ENCODE results near the gene RANBP10.

DNA sequence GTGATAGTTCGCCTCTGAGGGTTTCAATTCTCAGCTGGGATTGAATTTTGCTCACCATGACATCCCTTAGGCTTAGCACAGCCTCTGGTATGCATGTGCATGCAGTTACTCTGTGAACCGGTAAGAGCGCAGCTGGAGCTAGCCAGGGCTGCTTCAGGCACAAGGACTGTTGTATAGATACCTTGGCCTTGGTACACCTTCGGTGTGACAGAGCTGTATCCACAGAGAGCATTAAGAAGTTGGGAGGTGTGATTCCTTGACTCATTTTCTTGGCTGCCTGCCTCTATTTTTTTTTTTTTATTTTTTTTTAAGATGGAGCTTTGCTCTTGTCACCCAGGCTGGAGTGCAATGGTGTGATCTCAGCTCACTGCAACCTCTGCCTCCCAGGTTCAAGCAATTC is 38.1 kb upstream of the RANBP10 start:
- TF ChIP-seq POLR2A (IDR thresholded peaks at IDR 0.05) (no peak), CTCF (IDR thresholded peaks at IDR 0.05) (peak in 4 of 6 experiments; percentile 11 to 66 (median 46))

All from esophagus squamous epithelium (tissue), 4 donors.